Measurements from ENCODE around the gene GALNTL6. TPM values are rescaled to one million over a fixed set of nuclear protein-coding genes. Genes with fewer than 3 reads are reported as not detected.

The GALNTL6 gene
- polyA plus RNA-seq, 1 donor from 2014 or later: 14.9 TPM

DNA sequence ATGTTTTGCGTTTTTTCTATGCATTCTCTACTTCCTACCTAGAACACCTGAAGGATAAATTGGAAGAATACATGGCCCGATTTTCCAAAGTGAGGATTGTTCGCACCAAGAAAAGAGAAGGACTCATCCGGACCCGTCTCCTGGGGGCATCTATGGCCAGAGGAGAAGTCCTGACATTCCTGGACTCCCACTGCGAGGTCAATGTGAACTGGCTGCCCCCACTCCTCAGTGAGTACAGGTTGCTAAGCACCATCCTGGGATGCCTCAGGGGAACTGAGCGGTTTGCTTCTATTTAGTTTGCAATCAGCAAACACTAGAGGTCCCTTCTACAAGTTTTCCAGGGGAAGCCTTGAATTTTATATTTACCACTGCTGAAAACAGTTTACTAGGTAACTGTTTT is 996.1 kb downstream of the GALNTL6 start:
- no peaks in the 10 kb centered on the region for H3F3A ChIP-seq (ENCODE audit: insufficient read depth, low read length, poor library complexity, severe bottlenecking)
- no peak overlapping the region for H3K9ac ChIP-seq (ENCODE audit: low read length)
- H3K4me3 ChIP-seq (ENCODE audit: low read length): no peak overlapping the region
- no peak overlapping the region for H3K4me2 ChIP-seq (ENCODE audit: low read length)
- no peak overlapping the region for H3K27ac ChIP-seq (ENCODE audit: low read length)
- no peaks in the 10 kb centered on the region for H3K36me3 ChIP-seq (ENCODE audit: insufficient read depth, low read length)
- TF ChIP-seq EP300 (conservative IDR thresholded peaks at IDR 0.05; ENCODE audit: poor library complexity, severe bottlenecking) (no peak), EZH2 (IDR thresholded peaks at IDR 0.05; ENCODE audit: borderline replicate concordance, insufficient read depth, low read length, poor library complexity, severe bottlenecking) (no peak), MXI1 (conservative IDR thresholded peaks at IDR 0.05; ENCODE audit: poor library complexity, severe bottlenecking) (no peak), SMC3 (conservative IDR thresholded peaks at IDR 0.05; ENCODE audit: poor library complexity) (no peak), RAD21 (conservative IDR thresholded peaks at IDR 0.05) (no peak), TAF1 (IDR thresholded peaks at IDR 0.05; ENCODE audit: low read depth) (no peak), POLR2AphosphoS5 (IDR thresholded peaks at IDR 0.05) (no peak)
- TF ChIP-seq, protein P1, sequence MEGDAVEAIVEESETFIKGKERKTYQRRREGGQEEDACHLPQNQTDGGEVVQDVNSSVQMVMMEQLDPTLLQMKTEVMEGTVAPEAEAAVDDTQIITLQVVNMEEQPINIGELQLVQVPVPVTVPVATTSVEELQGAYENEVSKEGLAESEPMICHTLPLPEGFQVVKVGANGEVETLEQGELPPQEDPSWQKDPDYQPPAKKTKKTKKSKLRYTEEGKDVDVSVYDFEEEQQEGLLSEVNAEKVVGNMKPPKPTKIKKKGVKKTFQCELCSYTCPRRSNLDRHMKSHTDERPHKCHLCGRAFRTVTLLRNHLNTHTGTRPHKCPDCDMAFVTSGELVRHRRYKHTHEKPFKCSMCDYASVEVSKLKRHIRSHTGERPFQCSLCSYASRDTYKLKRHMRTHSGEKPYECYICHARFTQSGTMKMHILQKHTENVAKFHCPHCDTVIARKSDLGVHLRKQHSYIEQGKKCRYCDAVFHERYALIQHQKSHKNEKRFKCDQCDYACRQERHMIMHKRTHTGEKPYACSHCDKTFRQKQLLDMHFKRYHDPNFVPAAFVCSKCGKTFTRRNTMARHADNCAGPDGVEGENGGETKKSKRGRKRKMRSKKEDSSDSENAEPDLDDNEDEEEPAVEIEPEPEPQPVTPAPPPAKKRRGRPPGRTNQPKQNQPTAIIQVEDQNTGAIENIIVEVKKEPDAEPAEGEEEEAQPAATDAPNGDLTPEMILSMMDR (IDR thresholded peaks at IDR 0.05; ENCODE audit: poor library complexity, severe bottlenecking): no peak
- TF ChIP-seq, protein P2, sequence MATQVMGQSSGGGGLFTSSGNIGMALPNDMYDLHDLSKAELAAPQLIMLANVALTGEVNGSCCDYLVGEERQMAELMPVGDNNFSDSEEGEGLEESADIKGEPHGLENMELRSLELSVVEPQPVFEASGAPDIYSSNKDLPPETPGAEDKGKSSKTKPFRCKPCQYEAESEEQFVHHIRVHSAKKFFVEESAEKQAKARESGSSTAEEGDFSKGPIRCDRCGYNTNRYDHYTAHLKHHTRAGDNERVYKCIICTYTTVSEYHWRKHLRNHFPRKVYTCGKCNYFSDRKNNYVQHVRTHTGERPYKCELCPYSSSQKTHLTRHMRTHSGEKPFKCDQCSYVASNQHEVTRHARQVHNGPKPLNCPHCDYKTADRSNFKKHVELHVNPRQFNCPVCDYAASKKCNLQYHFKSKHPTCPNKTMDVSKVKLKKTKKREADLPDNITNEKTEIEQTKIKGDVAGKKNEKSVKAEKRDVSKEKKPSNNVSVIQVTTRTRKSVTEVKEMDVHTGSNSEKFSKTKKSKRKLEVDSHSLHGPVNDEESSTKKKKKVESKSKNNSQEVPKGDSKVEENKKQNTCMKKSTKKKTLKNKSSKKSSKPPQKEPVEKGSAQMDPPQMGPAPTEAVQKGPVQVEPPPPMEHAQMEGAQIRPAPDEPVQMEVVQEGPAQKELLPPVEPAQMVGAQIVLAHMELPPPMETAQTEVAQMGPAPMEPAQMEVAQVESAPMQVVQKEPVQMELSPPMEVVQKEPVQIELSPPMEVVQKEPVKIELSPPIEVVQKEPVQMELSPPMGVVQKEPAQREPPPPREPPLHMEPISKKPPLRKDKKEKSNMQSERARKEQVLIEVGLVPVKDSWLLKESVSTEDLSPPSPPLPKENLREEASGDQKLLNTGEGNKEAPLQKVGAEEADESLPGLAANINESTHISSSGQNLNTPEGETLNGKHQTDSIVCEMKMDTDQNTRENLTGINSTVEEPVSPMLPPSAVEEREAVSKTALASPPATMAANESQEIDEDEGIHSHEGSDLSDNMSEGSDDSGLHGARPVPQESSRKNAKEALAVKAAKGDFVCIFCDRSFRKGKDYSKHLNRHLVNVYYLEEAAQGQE (IDR thresholded peaks at IDR 0.05; ENCODE audit: borderline replicate concordance): no peak
- no peaks in the 10 kb centered on the region for H3K79me2 ChIP-seq (replicated peaks; ENCODE audit: insufficient read depth, low read length)
- no peaks in the 10 kb centered on the region for H4K20me1 ChIP-seq (ENCODE audit: insufficient read depth)
- H3K9me2 ChIP-seq (ENCODE audit: insufficient read depth, low read length): no peaks in the 10 kb centered on the region
- no peak overlapping the region for H2AFZ ChIP-seq (ENCODE audit: low read depth, low read length)
- no peaks in the 10 kb centered on the region for H3K27me3 ChIP-seq (ENCODE audit: insufficient read depth, low read depth, low read length)
- no peaks in the 10 kb centered on the region for H3K9me3 ChIP-seq (ENCODE audit: low read length)

DNA sequence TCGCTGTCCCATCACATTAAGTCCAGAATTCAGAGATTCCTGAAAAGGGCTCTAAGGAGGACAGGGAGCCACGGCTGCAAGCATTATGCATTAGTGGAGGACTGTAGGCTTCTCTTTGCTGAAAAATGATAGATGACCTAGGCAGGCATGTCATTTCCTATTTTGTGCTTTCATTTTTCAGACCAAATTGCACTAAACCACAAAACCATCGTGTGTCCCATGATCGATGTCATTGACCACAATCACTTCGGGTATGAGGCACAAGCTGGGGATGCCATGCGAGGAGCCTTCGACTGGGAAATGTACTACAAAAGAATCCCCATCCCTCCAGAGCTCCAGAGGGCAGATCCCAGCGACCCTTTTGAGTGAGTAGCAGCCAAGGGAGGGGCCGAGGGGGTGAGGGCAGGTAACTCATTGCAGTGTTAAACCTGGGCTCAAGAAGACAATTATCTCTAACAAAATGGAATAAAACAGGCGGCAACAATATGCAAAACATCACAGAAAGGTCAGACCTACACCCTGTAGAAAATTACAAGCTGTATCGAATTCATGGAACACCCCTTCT is 1000.2 kb downstream of the GALNTL6 start:
- H3K27ac ChIP-seq (ENCODE audit: low read length): no peak overlapping the region
- TF ChIP-seq POLR2AphosphoS5 (IDR thresholded peaks at IDR 0.05): no peak
- TF ChIP-seq SMC3 (conservative IDR thresholded peaks at IDR 0.05; ENCODE audit: poor library complexity): no peak
- TF ChIP-seq RAD21 (conservative IDR thresholded peaks at IDR 0.05): no peak
- no peak for TF ChIP-seq EP300 (conservative IDR thresholded peaks at IDR 0.05; ENCODE audit: poor library complexity, severe bottlenecking)
- TF ChIP-seq, protein P2 (IDR thresholded peaks at IDR 0.05; ENCODE audit: borderline replicate concordance): no peak
- H3K4me2 ChIP-seq (ENCODE audit: low read length): no peak overlapping the region
- H3K9me2 ChIP-seq (ENCODE audit: insufficient read depth, low read length): no peaks in the 10 kb centered on the region
- no peak overlapping the region for H3K4me3 ChIP-seq (ENCODE audit: low read length)
- no peaks in the 10 kb centered on the region for H3K79me2 ChIP-seq (replicated peaks; ENCODE audit: insufficient read depth, low read length)
- H3K36me3 ChIP-seq (ENCODE audit: insufficient read depth, low read length): no peaks in the 10 kb centered on the region
- no peak overlapping the region for H2AFZ ChIP-seq (ENCODE audit: low read depth, low read length)
- no peaks in the 10 kb centered on the region for H3F3A ChIP-seq (ENCODE audit: insufficient read depth, low read length, poor library complexity, severe bottlenecking)
- no peak overlapping the region for H3K9ac ChIP-seq (ENCODE audit: low read length)
- H4K20me1 ChIP-seq (ENCODE audit: insufficient read depth): no peaks in the 10 kb centered on the region
- no peaks in the 10 kb centered on the region for H3K9me3 ChIP-seq (ENCODE audit: low read length)
- no peaks in the 10 kb centered on the region for H3K27me3 ChIP-seq (ENCODE audit: insufficient read depth, low read depth, low read length)
